ENCODE data around the gene LAMC1.

DNA sequence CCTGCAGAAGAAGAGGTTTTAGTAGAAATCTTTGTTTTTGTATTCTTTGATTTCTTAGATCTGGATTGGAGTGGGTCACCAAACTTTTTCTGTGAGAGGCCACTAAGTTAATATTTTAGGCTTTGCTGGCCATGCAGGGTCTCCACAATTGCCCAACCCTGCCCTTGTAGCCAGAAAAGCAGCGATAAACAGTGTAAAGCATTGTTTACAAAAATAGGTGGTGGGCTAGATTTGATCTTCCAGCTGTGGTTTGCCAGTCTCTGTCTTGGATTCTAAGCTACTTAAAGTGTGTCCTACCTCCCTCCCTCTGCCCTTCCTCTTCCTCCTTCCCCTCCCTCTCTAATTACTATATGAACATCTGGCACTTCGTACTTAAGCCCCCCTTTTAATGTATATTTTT is 68.0 kb downstream of the LAMC1 start:
- TF ChIP-seq, protein P1, sequence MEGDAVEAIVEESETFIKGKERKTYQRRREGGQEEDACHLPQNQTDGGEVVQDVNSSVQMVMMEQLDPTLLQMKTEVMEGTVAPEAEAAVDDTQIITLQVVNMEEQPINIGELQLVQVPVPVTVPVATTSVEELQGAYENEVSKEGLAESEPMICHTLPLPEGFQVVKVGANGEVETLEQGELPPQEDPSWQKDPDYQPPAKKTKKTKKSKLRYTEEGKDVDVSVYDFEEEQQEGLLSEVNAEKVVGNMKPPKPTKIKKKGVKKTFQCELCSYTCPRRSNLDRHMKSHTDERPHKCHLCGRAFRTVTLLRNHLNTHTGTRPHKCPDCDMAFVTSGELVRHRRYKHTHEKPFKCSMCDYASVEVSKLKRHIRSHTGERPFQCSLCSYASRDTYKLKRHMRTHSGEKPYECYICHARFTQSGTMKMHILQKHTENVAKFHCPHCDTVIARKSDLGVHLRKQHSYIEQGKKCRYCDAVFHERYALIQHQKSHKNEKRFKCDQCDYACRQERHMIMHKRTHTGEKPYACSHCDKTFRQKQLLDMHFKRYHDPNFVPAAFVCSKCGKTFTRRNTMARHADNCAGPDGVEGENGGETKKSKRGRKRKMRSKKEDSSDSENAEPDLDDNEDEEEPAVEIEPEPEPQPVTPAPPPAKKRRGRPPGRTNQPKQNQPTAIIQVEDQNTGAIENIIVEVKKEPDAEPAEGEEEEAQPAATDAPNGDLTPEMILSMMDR (IDR thresholded peaks at IDR 0.05) = no peak
- no peak for TF ChIP-seq POLR2A (IDR thresholded peaks at IDR 0.05)
